SK-N-SH (cell line): ENCODE results near the gene ABCA1. TPM values are rescaled to one million over a fixed set of nuclear protein-coding genes. Genes with fewer than 3 reads are reported as not detected.

Source experiments
- CTCF ChIA-PET: fragments of 300-600, 350-600 bp; formaldehyde crosslinking; extraction: SDS; loops from one replicate; lab custom pipeline; 2021; lab: Yijun Ruan, JAX
- POLR2A ChIA-PET: fragments of 350-600 bp; sonication (Branson Sonifier 250); formaldehyde crosslinking; extraction: SDS; loops from one replicate; lab custom pipeline; 2020; ENCODE audit warnings: antibody characterized with exemption, inconsistent platforms; lab: Yijun Ruan, JAX
- DNase-seq: peaks from one replicate; pipeline ENCODE4 v3.0.0; 2012
- H2AFZ ChIP-seq: fragments of 200-600 bp; sonication (generic); 2 replicates; pipeline ENCODE4 v1.8.1; 2016; ENCODE audit warnings: antibody characterized with exemption, mild to moderate bottlenecking, low read depth
- H3F3A ChIP-seq: fragments of 200-600 bp; sonication (generic); replicated peaks from 2 replicates; pipeline ENCODE3; 2016; ENCODE audit warnings: antibody characterized with exemption, mild to moderate bottlenecking; ENCODE audit not compliant: insufficient read depth
- H3K27ac ChIP-seq, 2 experiments: fragments of 200-500 bp in 1 of 2; fragments of 200-600 bp in 1 of 2; sonication (Bioruptor generic) in 1 of 2; sonication (generic), shearing (Covaris generic) in 1 of 2; 2 replicates each; pipeline versions ENCODE4 v1.5.1 to v1.6.1; 2014 to 2016; ENCODE audit warnings: low read depth in 2 of 2, inconsistent platforms in 1 of 2, low read length in 1 of 2, mild to moderate bottlenecking in 1 of 2, mixed read lengths in 1 of 2
- H3K27me3 ChIP-seq: fragments of 200-600 bp; sonication (generic), shearing (Covaris generic); 2 replicates; pipeline ENCODE4 v1.6.1; 2016; ENCODE audit warnings: mixed run types; ENCODE audit not compliant: insufficient read depth
- H3K36me3 ChIP-seq, 2 experiments: fragments of 200-500 bp in 1 of 2; fragments of 200-600 bp in 1 of 2; sonication (Bioruptor generic) in 1 of 2; sonication (generic) in 1 of 2; replicated peaks in 1 of 2; 2 replicates each; pipeline versions ENCODE3 to v1.5.1; 2014 to 2016; ENCODE audit warnings: low read length in 1 of 2, mild to moderate bottlenecking in 1 of 2; ENCODE audit not compliant: insufficient read depth in 2 of 2, control insufficient read depth in 1 of 2
- H3K4me1 ChIP-seq, 2 experiments: fragments of 200-500 bp in 1 of 2; fragments of 200-600 bp in 1 of 2; sonication (Bioruptor generic) in 1 of 2; sonication (generic), shearing (Covaris generic) in 1 of 2; 2 replicates each; pipeline versions ENCODE4 v1.5.1 to v1.6.1; 2014 to 2016; ENCODE audit warnings: low read depth in 1 of 2, low read length in 1 of 2, mixed run types in 1 of 2; ENCODE audit not compliant: insufficient read depth in 2 of 2, control insufficient read depth in 1 of 2
- H3K4me2 ChIP-seq: fragments of 200-600 bp; sonication (generic), shearing (Covaris generic); 2 replicates; pipeline ENCODE4 v1.6.1; 2017; ENCODE audit warnings: mixed run types
- H3K4me3 ChIP-seq, 2 experiments: fragments of 200-500 bp in 1 of 2; fragments of 200-600 bp in 1 of 2; sonication (Bioruptor generic) in 1 of 2; sonication (generic), shearing (Covaris generic) in 1 of 2; 2 replicates each; pipeline versions ENCODE4 v1.5.1 to v1.8.1; 2014 to 2016; ENCODE audit warnings: low read depth in 2 of 2, inconsistent platforms in 1 of 2, low read length in 1 of 2, mild to moderate bottlenecking in 1 of 2, mixed read lengths in 1 of 2, moderate library complexity in 1 of 2
- H3K79me2 ChIP-seq: fragments of 200-600 bp; sonication (generic); 2 replicates; pipeline ENCODE4 v1.8.1; 2017; ENCODE audit warnings: mild to moderate bottlenecking; ENCODE audit not compliant: insufficient read depth
- H3K9ac ChIP-seq: fragments of 200-600 bp; sonication (generic); 2 replicates; pipeline ENCODE4 v1.6.1; 2017; ENCODE audit warnings: mixed run types
- H3K9me2 ChIP-seq: fragments of 200-600 bp; sonication (generic); 2 replicates; pipeline ENCODE4 v1.6.1; 2017; ENCODE audit warnings: mixed run types
- H3K9me3 ChIP-seq: fragments of 200-600 bp; sonication (generic); 2 replicates; pipeline ENCODE4 v1.6.1; 2017; ENCODE audit warnings: mixed run types, mild to moderate bottlenecking, moderate library complexity
- H4K20me1 ChIP-seq: fragments of 200-600 bp; sonication (generic); 2 replicates; pipeline ENCODE4 v1.6.1; 2017; ENCODE audit warnings: mild to moderate bottlenecking, mixed run types; ENCODE audit not compliant: insufficient read depth
- FOSL2 ChIP-seq: IDR thresholded peaks from 2 replicates; pipeline ENCODE4 v1.4.0; 2012; ENCODE audit warnings: low read depth, mild to moderate bottlenecking, moderate library complexity, borderline replicate concordance
- FOXJ3 ChIP-seq: sonication (generic); formaldehyde crosslinking; IDR thresholded peaks from 2 replicates; pipeline ENCODE4 v1.5.1; 2020; ENCODE audit warnings: mild to moderate bottlenecking, missing genetic modification reagents
- FOXM1 ChIP-seq: IDR thresholded peaks from 2 replicates; pipeline ENCODE4 v1.4.0; 2012; ENCODE audit warnings: low read depth, mild to moderate bottlenecking
- GABPA ChIP-seq: IDR thresholded peaks from 2 replicates; pipeline ENCODE4 v1.4.0; 2012; ENCODE audit warnings: low read depth, mild to moderate bottlenecking
- JUND ChIP-seq: IDR thresholded peaks from 2 replicates; pipeline ENCODE4 v1.4.0; 2012
- NFIC ChIP-seq: IDR thresholded peaks from 2 replicates; pipeline ENCODE4 v1.4.0; 2012; ENCODE audit warnings: borderline replicate concordance
- NRF1 ChIP-seq: IDR thresholded peaks from 2 replicates; pipeline ENCODE4 v1.6.1; 2012; ENCODE audit warnings: low read depth, mild to moderate bottlenecking, low read length
- RAD21 ChIP-seq: IDR thresholded peaks from 2 replicates; pipeline ENCODE4 v1.6.1; 2012; ENCODE audit warnings: mild to moderate bottlenecking, low read length
- RCOR1 ChIP-seq: fragments of 150-350 bp; IDR thresholded peaks from 2 replicates; pipeline ENCODE4 v1.6.1; 2017; ENCODE audit warnings: antibody characterized with exemption, low read length
- RFX5 ChIP-seq: IDR thresholded peaks from 2 replicates; pipeline ENCODE4 v1.6.1; 2012; ENCODE audit warnings: mild to moderate bottlenecking, improper control_type of control experiment, low read length
- RXRA ChIP-seq: IDR thresholded peaks from 2 replicates; pipeline ENCODE4 v1.4.0; 2012; ENCODE audit warnings: low read depth, mild to moderate bottlenecking, borderline replicate concordance
- SIN3A ChIP-seq: IDR thresholded peaks from 2 replicates; pipeline ENCODE4 v1.6.1; 2012; ENCODE audit warnings: low read depth, mild to moderate bottlenecking, low read length, moderate library complexity, borderline replicate concordance
- SMC3 ChIP-seq: IDR thresholded peaks from 2 replicates; pipeline ENCODE4 v1.6.1; 2012; ENCODE audit warnings: low read depth, low read length, improper control_type of control experiment
- TAF1 ChIP-seq: IDR thresholded peaks from 2 replicates; pipeline ENCODE4 v1.6.1; 2012; ENCODE audit warnings: low read depth, mild to moderate bottlenecking, low read length, moderate library complexity, borderline replicate concordance
- YY1 ChIP-seq: IDR thresholded peaks from 2 replicates; pipeline ENCODE4 v1.4.0; 2012; ENCODE audit warnings: low read depth, mild to moderate bottlenecking
- WGBS: methylation state at CpG from one replicate; pipeline ENCODE4 v1.1.6; 2017; ENCODE audit warnings: low lambda C conversion rate; 5-methylcytosine and 5-hydroxymethylcytosine counted together
- polyA plus RNA-seq, 3 experiments: library from polyadenylated mRNA; depleted of rRNA; stranded (reverse); fragments of >200 nt; gene quantifications; 2 replicates each; pipeline ENCODE4 v1.2.3, GENCODE V29; 2012
- TF ChIP-seq, protein P1 (sequence below): IDR thresholded peaks from 2 replicates; pipeline ENCODE4 v1.4.0; 2012; ENCODE audit warnings: low read depth
- TF ChIP-seq, protein P2 (sequence below): IDR thresholded peaks from 2 replicates; pipeline ENCODE4 v1.4.0; 2012; ENCODE audit warnings: low read depth, borderline replicate concordance
- TF ChIP-seq, protein P3 (sequence below): IDR thresholded peaks from 2 replicates; pipeline ENCODE4; 2012
- TF ChIP-seq, protein P4 (sequence below): IDR thresholded peaks from 2 replicates; pipeline ENCODE4 v1.4.0; 2012; ENCODE audit warnings: low read depth, borderline replicate concordance

ABCA1 gene
- polyA plus RNA-seq, 1 of the 3 experiments (the other 2 are of a cell fraction) = 5.3 TPM

DNA sequence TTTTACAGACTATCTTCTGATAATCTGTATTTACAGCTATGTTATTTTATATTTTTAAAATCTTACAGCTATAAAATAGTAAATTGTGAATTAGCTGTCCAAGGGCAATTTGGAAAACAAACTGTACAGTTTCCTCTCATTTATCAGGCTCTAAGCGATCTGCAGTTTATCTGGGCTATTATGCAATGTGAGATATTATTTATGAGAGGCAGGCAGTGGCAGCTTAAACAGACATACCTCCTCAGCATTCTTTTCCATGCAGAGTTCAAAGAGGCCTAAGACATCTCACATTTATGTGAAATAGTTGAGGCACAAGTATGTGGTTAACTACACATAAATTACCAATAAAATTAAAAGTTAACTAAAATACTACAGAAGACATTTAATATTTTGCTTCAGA, 153.8 kb downstream of the ABCA1 start:
- no peak overlapping the region for H3K9ac ChIP-seq
- no peak for TF ChIP-seq RCOR1
- no peak for TF ChIP-seq SIN3A
- TF ChIP-seq RXRA = no peak
- TF ChIP-seq NFIC = no peak
- no peak for TF ChIP-seq RFX5
- no peak for TF ChIP-seq SMC3
- TF ChIP-seq, protein P1, sequence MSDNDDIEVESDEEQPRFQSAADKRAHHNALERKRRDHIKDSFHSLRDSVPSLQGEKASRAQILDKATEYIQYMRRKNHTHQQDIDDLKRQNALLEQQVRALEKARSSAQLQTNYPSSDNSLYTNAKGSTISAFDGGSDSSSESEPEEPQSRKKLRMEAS = no peak
- no peak for TF ChIP-seq NRF1
- no peaks in the 10 kb centered on the region for H3K4me1 ChIP-seq
- H3K36me3 ChIP-seq = no peaks in the 10 kb centered on the region
- DNase-seq = no peak
- H3K4me3 ChIP-seq = no peak overlapping the region
- H3K79me2 ChIP-seq = no peaks in the 10 kb centered on the region
- ChIA-PET POLR2A (no interaction called here), CTCF (interaction anchor here (0.8 kb wide), 1 partner anchor 387 kb away, joined by 3 read pairs; no protein-coding TSS in a partner anchor)
- no peaks in the 10 kb centered on the region for H3K9me3 ChIP-seq
- H3K9me2 ChIP-seq = no peaks in the 10 kb centered on the region
- H3K27ac ChIP-seq = no peak overlapping the region
- no peaks in the 10 kb centered on the region for H3F3A ChIP-seq
- H3K27me3 ChIP-seq = no peaks in the 10 kb centered on the region
- WGBS = 89% methylated on average over 1 of the region's 1 CpG
- no peak overlapping the region for H3K4me2 ChIP-seq
- no peak overlapping the region for H2AFZ ChIP-seq
- H4K20me1 ChIP-seq = no peaks in the 10 kb centered on the region

DNA sequence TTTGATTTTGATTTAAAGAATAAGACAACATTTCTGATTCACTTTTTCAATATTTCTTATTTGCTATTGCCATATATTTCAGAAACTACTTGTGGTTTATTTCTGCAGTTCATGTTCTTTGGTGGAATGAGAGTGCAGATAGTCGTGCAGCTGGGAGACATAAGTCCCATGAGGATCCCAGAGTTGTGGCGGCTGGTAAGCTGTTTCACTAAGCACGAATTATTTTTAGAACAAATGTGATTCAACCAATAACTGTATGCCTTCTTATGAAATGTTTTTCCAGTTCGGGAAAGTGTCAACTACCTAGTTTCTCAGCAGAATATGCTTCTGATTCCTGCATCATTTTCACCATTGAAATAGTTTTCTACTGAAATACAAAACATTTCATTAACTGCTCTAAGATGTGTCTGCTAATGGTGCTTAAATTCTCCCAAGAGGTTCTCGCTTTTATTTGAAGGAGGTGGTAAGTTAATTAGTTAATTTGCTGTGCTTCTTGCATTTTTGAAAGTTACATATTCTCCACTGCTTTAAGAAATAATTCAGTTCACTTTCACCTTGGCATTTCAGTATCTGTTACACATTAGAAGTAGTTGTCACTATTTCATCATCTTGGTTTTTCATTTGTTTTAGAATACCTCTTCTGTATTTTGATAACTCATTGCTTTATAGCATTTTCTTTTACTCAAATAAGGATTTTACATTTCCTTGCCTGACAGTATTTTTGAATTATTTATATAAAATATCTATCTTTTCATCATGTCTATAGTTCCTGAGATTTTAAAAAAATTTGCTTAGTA, 155.0 kb downstream of the ABCA1 start:
- no peaks in the 10 kb centered on the region for H3K27me3 ChIP-seq
- CTCF ChIA-PET = interaction anchor here (1.7 kb wide), 1 partner anchor 8 kb away, joined by 4 read pairs; no protein-coding TSS in a partner anchor
- H3K36me3 ChIP-seq = no peaks in the 10 kb centered on the region
- WGBS = 83% methylated on average over 5 of the region's 5 CpGs
- H2AFZ ChIP-seq = no peak overlapping the region
- POLR2A ChIA-PET = no interaction called here
- no peaks in the 10 kb centered on the region for H3K9me2 ChIP-seq
- H3K79me2 ChIP-seq = no peaks in the 10 kb centered on the region
- DNase-seq = no peak
- H3K4me1 ChIP-seq = no peaks in the 10 kb centered on the region
- no peaks in the 10 kb centered on the region for H3F3A ChIP-seq
- no peak overlapping the region for H3K4me3 ChIP-seq
- no peak overlapping the region for H3K27ac ChIP-seq
- no peak overlapping the region for H3K4me2 ChIP-seq
- H3K9ac ChIP-seq = no peak overlapping the region
- H3K9me3 ChIP-seq = no peaks in the 10 kb centered on the region
- H4K20me1 ChIP-seq = no peaks in the 10 kb centered on the region
- TF ChIP-seq YY1 (no peak), GABPA (no peak), FOXJ3 (no peak), NRF1 (no peak), TAF1 (no peak), FOSL2 (no peak), SMC3 (no peak), JUND (no peak), RFX5 (no peak), FOXM1 (no peak), RCOR1 (no peak), RAD21 (no peak)
- TF ChIP-seq, protein P2, sequence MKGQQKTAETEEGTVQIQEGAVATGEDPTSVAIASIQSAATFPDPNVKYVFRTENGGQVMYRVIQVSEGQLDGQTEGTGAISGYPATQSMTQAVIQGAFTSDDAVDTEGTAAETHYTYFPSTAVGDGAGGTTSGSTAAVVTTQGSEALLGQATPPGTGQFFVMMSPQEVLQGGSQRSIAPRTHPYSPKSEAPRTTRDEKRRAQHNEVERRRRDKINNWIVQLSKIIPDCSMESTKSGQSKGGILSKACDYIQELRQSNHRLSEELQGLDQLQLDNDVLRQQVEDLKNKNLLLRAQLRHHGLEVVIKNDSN = no peak
- TF ChIP-seq, protein P3, sequence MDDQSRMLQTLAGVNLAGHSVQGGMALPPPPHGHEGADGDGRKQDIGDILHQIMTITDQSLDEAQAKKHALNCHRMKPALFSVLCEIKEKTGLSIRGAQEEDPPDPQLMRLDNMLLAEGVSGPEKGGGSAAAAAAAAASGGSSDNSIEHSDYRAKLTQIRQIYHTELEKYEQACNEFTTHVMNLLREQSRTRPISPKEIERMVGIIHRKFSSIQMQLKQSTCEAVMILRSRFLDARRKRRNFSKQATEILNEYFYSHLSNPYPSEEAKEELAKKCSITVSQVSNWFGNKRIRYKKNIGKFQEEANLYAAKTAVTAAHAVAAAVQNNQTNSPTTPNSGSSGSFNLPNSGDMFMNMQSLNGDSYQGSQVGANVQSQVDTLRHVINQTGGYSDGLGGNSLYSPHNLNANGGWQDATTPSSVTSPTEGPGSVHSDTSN = no peak
- TF ChIP-seq, protein P4, sequence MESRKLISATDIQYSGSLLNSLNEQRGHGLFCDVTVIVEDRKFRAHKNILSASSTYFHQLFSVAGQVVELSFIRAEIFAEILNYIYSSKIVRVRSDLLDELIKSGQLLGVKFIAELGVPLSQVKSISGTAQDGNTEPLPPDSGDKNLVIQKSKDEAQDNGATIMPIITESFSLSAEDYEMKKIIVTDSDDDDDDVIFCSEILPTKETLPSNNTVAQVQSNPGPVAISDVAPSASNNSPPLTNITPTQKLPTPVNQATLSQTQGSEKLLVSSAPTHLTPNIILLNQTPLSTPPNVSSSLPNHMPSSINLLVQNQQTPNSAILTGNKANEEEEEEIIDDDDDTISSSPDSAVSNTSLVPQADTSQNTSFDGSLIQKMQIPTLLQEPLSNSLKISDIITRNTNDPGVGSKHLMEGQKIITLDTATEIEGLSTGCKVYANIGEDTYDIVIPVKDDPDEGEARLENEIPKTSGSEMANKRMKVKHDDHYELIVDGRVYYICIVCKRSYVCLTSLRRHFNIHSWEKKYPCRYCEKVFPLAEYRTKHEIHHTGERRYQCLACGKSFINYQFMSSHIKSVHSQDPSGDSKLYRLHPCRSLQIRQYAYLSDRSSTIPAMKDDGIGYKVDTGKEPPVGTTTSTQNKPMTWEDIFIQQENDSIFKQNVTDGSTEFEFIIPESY = no peak
- TF ChIP-seq, protein P1 = no peak
